Omental fat pad (tissue), 4 donors: ENCODE data around the gene RGS19. TPM values are rescaled to one million over a fixed set of nuclear protein-coding genes. Genes with fewer than 3 reads are reported as not detected.
A peak's percentile ranks its signal among the peaks of the same experiment; 100 is the strongest.

ENCODE experiments used
- ATAC-seq: fragments of 150-250 bp; one replicate; pipeline ENCODE4 v1.9.1; 2016; ENCODE audit warnings: mild to moderate bottlenecking, moderate library complexity; ENCODE audit not compliant: low FRiP score
- DNase-seq: peaks from one replicate; pipeline ENCODE4 v3.0.0-alpha.2; 2019; ENCODE audit warnings: low spot score
- total RNA-seq, 4 donors: library from RNA; depleted of rRNA; stranded (reverse); fragments of >200 nt; gene quantifications; one replicate each; pipeline ENCODE4 v1.1.0, GENCODE V29; 2016
- TF ChIP-seq, protein P1 (sequence below), 3 donors: fragments of 450-650 bp; IDR thresholded peaks; one replicate each; pipeline ENCODE4 v1.5.1; 2016 to 2017; ENCODE audit warnings: antibody characterized with exemption in 3 of 3, mild to moderate bottlenecking in 3 of 3, moderate library complexity in 2 of 3

Gene RGS19
- total RNA-seq, 4 donors from 2014 or later: 14.0 to 45.1 (median 29.3) TPM

DNA sequence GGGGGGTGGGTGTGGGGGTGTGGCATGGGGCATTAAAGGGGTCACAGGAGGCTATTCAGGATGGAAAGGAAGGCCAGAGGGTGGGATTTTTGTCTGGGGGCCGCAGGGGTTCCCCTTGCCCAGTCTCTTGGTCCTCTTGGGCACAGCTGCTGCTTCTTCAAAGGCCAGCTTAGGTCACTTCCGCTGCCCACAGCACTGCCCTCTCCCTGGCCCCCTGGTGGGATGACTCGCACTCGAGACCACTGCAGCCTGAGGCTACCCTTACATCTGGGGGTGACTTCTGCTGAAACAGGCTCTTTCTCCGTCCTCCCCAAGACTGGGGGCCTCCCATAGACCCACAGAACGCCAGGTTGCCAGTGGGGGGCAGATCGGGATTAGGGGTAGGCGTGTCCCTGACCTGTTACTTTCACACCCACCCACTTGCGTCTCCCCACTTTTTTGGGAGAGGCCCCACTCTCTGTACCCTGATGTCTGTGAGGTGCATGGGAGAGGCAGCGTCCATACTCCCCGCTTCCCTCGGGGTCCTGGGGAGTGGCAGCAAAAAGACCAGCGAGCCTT lies 3.6 kb upstream of the RGS19 start:
- ATAC-seq: no peak
- TF ChIP-seq, protein P1, sequence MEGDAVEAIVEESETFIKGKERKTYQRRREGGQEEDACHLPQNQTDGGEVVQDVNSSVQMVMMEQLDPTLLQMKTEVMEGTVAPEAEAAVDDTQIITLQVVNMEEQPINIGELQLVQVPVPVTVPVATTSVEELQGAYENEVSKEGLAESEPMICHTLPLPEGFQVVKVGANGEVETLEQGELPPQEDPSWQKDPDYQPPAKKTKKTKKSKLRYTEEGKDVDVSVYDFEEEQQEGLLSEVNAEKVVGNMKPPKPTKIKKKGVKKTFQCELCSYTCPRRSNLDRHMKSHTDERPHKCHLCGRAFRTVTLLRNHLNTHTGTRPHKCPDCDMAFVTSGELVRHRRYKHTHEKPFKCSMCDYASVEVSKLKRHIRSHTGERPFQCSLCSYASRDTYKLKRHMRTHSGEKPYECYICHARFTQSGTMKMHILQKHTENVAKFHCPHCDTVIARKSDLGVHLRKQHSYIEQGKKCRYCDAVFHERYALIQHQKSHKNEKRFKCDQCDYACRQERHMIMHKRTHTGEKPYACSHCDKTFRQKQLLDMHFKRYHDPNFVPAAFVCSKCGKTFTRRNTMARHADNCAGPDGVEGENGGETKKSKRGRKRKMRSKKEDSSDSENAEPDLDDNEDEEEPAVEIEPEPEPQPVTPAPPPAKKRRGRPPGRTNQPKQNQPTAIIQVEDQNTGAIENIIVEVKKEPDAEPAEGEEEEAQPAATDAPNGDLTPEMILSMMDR (IDR thresholded peaks at IDR 0.05): no peak

DNA sequence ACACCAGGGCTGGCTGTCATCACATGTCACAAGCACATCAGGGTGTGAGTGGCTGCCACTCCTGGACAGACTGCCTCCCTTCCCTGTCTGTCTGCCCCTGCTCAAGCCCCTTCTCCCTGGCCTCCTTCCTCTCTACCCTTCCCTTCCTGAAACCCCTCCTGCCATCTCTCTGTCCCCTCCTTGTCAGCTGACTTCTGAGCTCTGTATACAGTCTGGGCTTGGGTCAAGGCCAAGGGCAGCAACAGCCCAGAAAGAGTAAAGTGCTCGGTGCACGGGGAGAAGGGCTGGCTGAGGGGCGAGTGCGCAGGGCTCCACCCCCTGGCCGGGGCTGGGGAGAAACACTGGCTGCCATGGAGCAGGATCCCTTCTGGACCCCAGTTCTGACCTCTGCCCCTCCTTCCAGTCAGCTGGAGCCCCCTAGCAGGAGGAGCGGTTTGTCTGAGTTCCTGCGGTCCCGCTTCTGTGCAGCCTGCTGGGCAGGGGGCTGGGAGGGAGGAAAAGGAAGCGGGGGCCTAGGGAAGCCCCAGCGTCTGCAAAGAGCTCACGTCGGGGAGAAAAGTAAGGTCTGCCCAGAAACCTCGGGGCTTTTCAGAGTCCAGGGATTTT lies 2.9 kb upstream of the RGS19 start:
- DNase-seq (no peak), ATAC-seq (no peak)
- TF ChIP-seq, protein P1 (IDR thresholded peaks at IDR 0.05): no peak

More for the DNA sequence above, 3.6 kb upstream of the RGS19 start:
- DNase-seq: no peak

DNA sequence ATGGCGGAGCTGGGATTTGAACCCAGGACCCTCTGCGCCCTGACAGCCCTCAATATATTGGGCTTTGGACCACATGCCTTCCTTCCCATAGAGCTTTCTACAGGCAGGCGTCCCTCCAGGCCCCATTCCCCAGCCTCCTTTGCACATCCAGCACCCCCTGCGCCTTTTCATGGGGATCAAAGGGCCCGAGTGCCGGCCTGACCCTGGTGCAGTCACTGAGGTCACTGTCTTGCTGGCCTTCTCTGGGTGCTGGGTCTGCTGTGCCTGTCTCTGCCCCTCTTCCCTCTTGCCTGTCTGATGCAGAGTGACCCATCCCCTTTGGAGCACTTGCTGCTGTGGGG lies 2.3 kb upstream of the RGS19 start:
- no peak for DNase-seq
- TF ChIP-seq, protein P1 (IDR thresholded peaks at IDR 0.05): no peak
- no peak for ATAC-seq

GRCh38 chr20:64080813-64081623 lies 1.7 kb upstream of the RGS19 start:
- no peak for ATAC-seq
- no peak for DNase-seq
- TF ChIP-seq, protein P1 (IDR thresholded peaks at IDR 0.05): no peak

DNA sequence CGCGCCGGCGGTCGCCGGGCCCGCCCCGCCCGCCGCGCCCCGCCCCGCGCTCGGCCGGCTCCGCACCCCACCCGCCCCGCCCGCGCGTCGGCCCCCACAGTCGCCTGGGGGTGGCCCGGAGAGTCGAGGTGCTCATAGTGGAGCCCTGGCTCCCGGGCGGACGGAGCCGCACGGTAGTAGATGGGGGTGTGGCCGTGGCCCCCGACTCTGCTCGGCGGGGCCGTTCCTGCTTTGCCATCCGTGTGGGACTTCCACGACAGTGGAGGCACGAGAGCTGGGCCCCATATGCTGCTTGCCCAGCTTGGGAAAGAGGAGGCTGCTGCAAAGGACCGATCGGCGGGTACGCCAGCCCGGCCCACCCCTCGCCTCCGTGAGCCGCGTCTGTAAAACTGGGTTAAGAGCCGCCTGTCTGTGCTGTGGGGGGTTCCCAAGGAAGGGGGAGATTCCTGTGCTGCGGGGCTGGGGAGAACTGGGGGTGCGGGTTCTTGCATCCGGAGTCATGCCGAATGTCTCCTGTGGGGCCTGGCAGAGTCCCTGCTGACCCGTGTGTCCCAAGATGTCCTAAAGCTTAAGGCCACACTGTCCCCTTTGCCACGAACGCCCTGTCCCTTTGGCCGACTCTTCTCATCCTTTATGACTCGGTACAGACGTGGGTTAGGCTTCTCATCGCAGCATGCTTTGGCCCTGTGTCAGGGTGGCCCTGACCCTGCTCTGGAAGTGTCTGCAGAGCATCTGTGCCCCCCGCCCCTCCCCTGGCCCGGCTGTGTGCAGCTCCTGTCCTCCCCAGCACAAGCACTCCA lies 895 bp upstream of the RGS19 start, which contains the start of gene OPRL1:
Gene OPRL1 (plus strand): TSS at position 70 of the 800 bp plus-strand sequence. CDS start 12,639 bp downstream, outside the sequence.
- DNase-seq (no peak), ATAC-seq (peak; percentile 6)
- TF ChIP-seq, protein P1 (IDR thresholded peaks at IDR 0.05): no peak

- DNase-seq (no peak), ATAC-seq (no peak)
- TF ChIP-seq, protein P1 (IDR thresholded peaks at IDR 0.05): no peak
Measured at GRCh38 chr20:64078934-64079272, 415 bp downstream of the RGS19 start.
